A549 (cell line): Measurements from ENCODE around the gene SENP8. TPM values are rescaled to one million over a fixed set of nuclear protein-coding genes. Genes with fewer than 3 reads are reported as not detected.
A peak's percentile ranks its signal among the peaks of the same experiment; 100 is the strongest.

ENCODE experiments used
- ATAC-seq, 2 experiments: fragments of 200-7000 bp in 1 of 2; fragments of >200 bp in 1 of 2; cut with Nextera tagmentation in 1 of 2; cut with Tn5 transposase in 1 of 2; 3 replicates each; pipeline versions ENCODE4 v1.8.0 to v1.9.1; 2018 to 2020; ENCODE audit warnings: mild to moderate bottlenecking in 1 of 2, moderate library complexity in 1 of 2
- CTCF ChIA-PET: fragments of 300-600 bp; sonication (Branson Sonifier 250); formaldehyde crosslinking; extraction: SDS; loops from one replicate; lab custom pipeline; 2021; ENCODE audit warnings: antibody characterized with exemption, inconsistent platforms; lab: Yijun Ruan, JAX
- POLR2A ChIA-PET: fragments of 350-600 bp; formaldehyde crosslinking; extraction: SDS; loops from one replicate; lab custom pipeline; 2021; ENCODE audit warnings: antibody characterized with exemption, inconsistent platforms; lab: Yijun Ruan, JAX
- DNase-seq, 2 experiments: peaks; one replicate each; pipeline versions ENCODE4 v3.0.0 to v3.0.0-alpha.2; 2011 to 2016; ENCODE audit warnings: low read depth in 1 of 2, low spot score in 1 of 2
- FAIRE-seq: peaks from 2 replicates; lab custom pipeline; 2011; peaks lifted over from hg19 to GRCh38; lab: Jason Lieb, UNC
- H3K27ac ChIP-seq, 2 experiments: fragments of >200 bp; sonication (Bioruptor Twin); formaldehyde crosslinking; 3 replicates each; pipeline ENCODE4 v1.5.1; 2016 to 2017
- H3K4me1 ChIP-seq: fragments of >200 bp; sonication (Bioruptor Twin); formaldehyde crosslinking; 3 replicates; pipeline ENCODE4 v1.6.1; 2016
- H3K4me2 ChIP-seq: fragments of >200 bp; sonication (Bioruptor Twin); formaldehyde crosslinking; 3 replicates; pipeline ENCODE4 v1.6.1; 2016
- H3K4me3 ChIP-seq: fragments of >200 bp; sonication (Bioruptor Twin); formaldehyde crosslinking; 3 replicates; pipeline ENCODE4 v1.5.1; 2016
- H3K9me3 ChIP-seq: fragments of >200 bp; sonication (Bioruptor Twin); formaldehyde crosslinking; 3 replicates; pipeline ENCODE4 v1.6.1; 2016
- ATOH8 ChIP-seq: fragments of 250-450 bp; sonication (Bioruptor Pico); IDR thresholded peaks from 2 replicates; pipeline ENCODE4 v1.5.0; 2020; ENCODE audit warnings: low read depth, mild to moderate bottlenecking, moderate library complexity
- BCL3 ChIP-seq: fragments of >200 bp; sonication (Bioruptor Twin); formaldehyde crosslinking; IDR thresholded peaks from 3 replicates; pipeline ENCODE4 v1.6.1; 2016
- BHLHE40 ChIP-seq: IDR thresholded peaks from 2 replicates; pipeline ENCODE4 v1.6.1; 2012; ENCODE audit warnings: low read depth, low read length, inconsistent platforms
- CBX2 ChIP-seq: fragments of 200-600 bp; sonication (generic); IDR thresholded peaks from 2 replicates; pipeline ENCODE4 v1.6.1; 2016; ENCODE audit warnings: low read depth, mild to moderate bottlenecking, borderline replicate concordance
- CEBPB ChIP-seq, 2 experiments: fragments of >200 bp in 1 of 2; sonication (Bioruptor Twin) in 1 of 2; formaldehyde crosslinking in 1 of 2; IDR thresholded peaks; 2 replicates each; pipeline ENCODE4 v1.6.1; 2012 to 2016
- EHMT2 ChIP-seq: fragments of 200-600 bp; sonication (generic); IDR thresholded peaks from 2 replicates; pipeline ENCODE4 v1.6.1; 2016; ENCODE audit warnings: antibody characterized with exemption, low read depth, mild to moderate bottlenecking, moderate library complexity
- FOSB ChIP-seq: fragments of 250-450 bp; sonication (Bioruptor Pico); IDR thresholded peaks from 2 replicates; pipeline ENCODE4 v1.5.0; 2020; ENCODE audit warnings: mild to moderate bottlenecking, moderate library complexity
- FOXS1 ChIP-seq: fragments of 250-450 bp; sonication (Bioruptor Pico); IDR thresholded peaks from 2 replicates; pipeline ENCODE4 v1.5.0; 2020; ENCODE audit warnings: mild to moderate bottlenecking, moderate library complexity
- JUN ChIP-seq, 2 experiments: fragments of >200 bp; sonication (Bioruptor Twin); formaldehyde crosslinking; IDR thresholded peaks; 2 replicates in 1 of 2; 3 replicates in 1 of 2; pipeline ENCODE4 v1.6.1; 2016 to 2017
- KDM1A ChIP-seq: fragments of 200-600 bp; sonication (generic); IDR thresholded peaks from 2 replicates; pipeline ENCODE4 v1.6.1; 2016; ENCODE audit warnings: low read depth, mild to moderate bottlenecking
- NFE2L2 ChIP-seq: fragments of 150-350 bp; conservative IDR thresholded peaks from 2 replicates; pipeline ENCODE4 v1.6.1; 2014; ENCODE audit warnings: low read length
- PBX3 ChIP-seq: IDR thresholded peaks from 2 replicates; pipeline ENCODE4 v1.6.1; 2012
- POLR2AphosphoS2 ChIP-seq: conservative IDR thresholded peaks from 2 replicates; pipeline ENCODE4 v1.6.1; 2012; ENCODE audit warnings: low read length, improper control_type of control experiment, inconsistent platforms
- RAD21 ChIP-seq, 2 experiments: fragments of >200 bp in 1 of 2; sonication (Bioruptor Twin) in 1 of 2; formaldehyde crosslinking in 1 of 2; IDR thresholded peaks in 1 of 2; conservative IDR thresholded peaks in 1 of 2; 2 replicates in 1 of 2; 3 replicates in 1 of 2; pipeline ENCODE4 v1.6.1; 2012 to 2018; ENCODE audit warnings: inconsistent platforms in 1 of 2
- REST ChIP-seq: fragments of 200-600 bp; sonication (generic); IDR thresholded peaks from 2 replicates; pipeline ENCODE4 v1.6.1; 2016; ENCODE audit warnings: antibody characterized with exemption, mild to moderate bottlenecking, moderate library complexity
- RFX5 ChIP-seq: fragments of 450-650 bp; IDR thresholded peaks from 2 replicates; pipeline ENCODE4 v1.7.1; 2014; ENCODE audit warnings: antibody characterized with exemption, mild to moderate bottlenecking, moderate library complexity
- RNF2 ChIP-seq: fragments of 200-600 bp; sonication (generic); IDR thresholded peaks from 2 replicates; pipeline ENCODE4 v1.6.1; 2016; ENCODE audit warnings: low read depth, mild to moderate bottlenecking, antibody characterized with exemption, moderate library complexity, borderline replicate concordance
- SMC3 ChIP-seq: fragments of >200 bp; sonication (Bioruptor Twin); formaldehyde crosslinking; IDR thresholded peaks from 3 replicates; pipeline ENCODE4 v1.6.1; 2018; ENCODE audit warnings: inconsistent platforms
- SREBF2 ChIP-seq: fragments of 450-650 bp; IDR thresholded peaks from 2 replicates; pipeline ENCODE4 v1.6.1; 2014; ENCODE audit warnings: mild to moderate bottlenecking, moderate library complexity
- TFCP2L1 ChIP-seq: fragments of 250-450 bp; sonication (Bioruptor Pico); IDR thresholded peaks from 2 replicates; pipeline ENCODE4 v1.5.0; 2021; ENCODE audit warnings: mild to moderate bottlenecking
- ZNF302 ChIP-seq: fragments of 250-450 bp; sonication (Bioruptor Pico); IDR thresholded peaks from 2 replicates; pipeline ENCODE4 v1.9.0; 2021; ENCODE audit warnings: inconsistent platforms, mild to moderate bottlenecking, moderate library complexity
- ZSCAN20 ChIP-seq: fragments of 250-450 bp; sonication (Bioruptor Pico); IDR thresholded peaks from 2 replicates; pipeline ENCODE4 v1.8.0; 2022; ENCODE audit warnings: mild to moderate bottlenecking, moderate library complexity
- WGBS: methylation state at CpG from one replicate; pipeline ENCODE4 v1.1.6; 2017; ENCODE audit errors: missing lambda C conversion rate; 5-methylcytosine and 5-hydroxymethylcytosine counted together
- polyA plus RNA-seq, 4 experiments: library from polyadenylated mRNA; depleted of rRNA in 3 of 4; stranded (reverse); fragments of >200 nt; fragmentation: RNase III in 1 of 4; extraction: RNeasy Plus Mini Kit Qiagen cat#74134 plus additional on column Dnase treatment in 1 of 4; gene quantifications; 2 replicates in 3 of 4; 3 replicates in 1 of 4; pipeline ENCODE4 v1.2.3, GENCODE V29; 2011 to 2017
- TF ChIP-seq, protein P1 (sequence below): fragments of 250-450 bp; sonication (Bioruptor Pico); IDR thresholded peaks from 2 replicates; pipeline ENCODE4 v1.5.0; 2021; ENCODE audit warnings: mild to moderate bottlenecking, moderate library complexity, borderline replicate concordance

The SENP8 gene
- polyA plus RNA-seq, 2 of the 4 experiments (the other 2 are of a cell fraction): 1.2 to 3.7 TPM

- DNase-seq: no peak
- no peak for FAIRE-seq
- Histone ChIP-seq H3K27ac (no peak overlapping the region), H3K4me3 (no peak overlapping the region), H3K9me3 (no peaks in the 10 kb centered on the region), H3K4me2 (no peak overlapping the region), H3K4me1 (no peaks in the 10 kb centered on the region)
- ChIA-PET CTCF (interaction anchor here (0.6 to 1.8 kb wide), 4 partner anchors 10 to 360 kb away, joined by 3 to 5 read pairs (median 4); no protein-coding TSS in a partner anchor), POLR2A (no interaction called here)
- ATAC-seq: peak in 1 of 2 experiments; percentile 55; a peak in 3 of 6 replicates
- TF ChIP-seq CEBPB (IDR thresholded peaks at IDR 0.05) (no peak), NFE2L2 (no peak), RAD21 (conservative IDR thresholded peaks at IDR 0.05 in 1 of 2, IDR thresholded peaks at IDR 0.05 in 1 of 2) (no peak), KDM1A (no peak), TFCP2L1 (no peak), BCL3 (no peak), ATOH8 (CRISPR knock-in tag) (no peak), ZSCAN20 (CRISPR knock-in tag) (no peak), SMC3 (no peak), ZNF302 (CRISPR knock-in tag) (no peak), RFX5 (no peak), RNF2 (no peak)
- TF ChIP-seq, protein P1, sequence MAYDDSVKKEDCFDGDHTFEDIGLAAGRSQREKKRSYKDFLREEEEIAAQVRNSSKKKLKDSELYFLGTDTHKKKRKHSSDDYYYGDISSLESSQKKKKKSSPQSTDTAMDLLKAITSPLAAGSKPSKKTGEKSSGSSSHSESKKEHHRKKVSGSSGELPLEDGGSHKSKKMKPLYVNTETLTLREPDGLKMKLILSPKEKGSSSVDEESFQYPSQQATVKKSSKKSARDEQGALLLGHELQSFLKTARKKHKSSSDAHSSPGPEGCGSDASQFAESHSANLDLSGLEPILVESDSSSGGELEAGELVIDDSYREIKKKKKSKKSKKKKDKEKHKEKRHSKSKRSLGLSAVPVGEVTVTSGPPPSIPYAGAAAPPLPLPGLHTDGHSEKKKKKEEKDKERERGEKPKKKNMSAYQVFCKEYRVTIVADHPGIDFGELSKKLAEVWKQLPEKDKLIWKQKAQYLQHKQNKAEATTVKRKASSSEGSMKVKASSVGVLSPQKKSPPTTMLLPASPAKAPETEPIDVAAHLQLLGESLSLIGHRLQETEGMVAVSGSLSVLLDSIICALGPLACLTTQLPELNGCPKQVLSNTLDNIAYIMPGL: no peak
- WGBS: 81% methylated on average over 7 of the region's 7 CpGs
These were observed 43.3 kb downstream of the SENP8 start for GRCh38 chr15:72161361-72162132.

GRCh38 chr15:72162569-72162968 lies 44.4 kb downstream of the SENP8 start:
- no peak for TF ChIP-seq JUN (IDR thresholded peaks at IDR 0.05)
- no peak for TF ChIP-seq BHLHE40
- no peak for TF ChIP-seq POLR2AphosphoS2
- no peak for TF ChIP-seq FOSB (CRISPR knock-in tag)
- no peak for TF ChIP-seq FOXS1 (CRISPR knock-in tag)
- no peak for TF ChIP-seq SREBF2
- no peak for TF ChIP-seq PBX3
- TF ChIP-seq REST: no peak
- TF ChIP-seq CBX2: no peak
- no peak for TF ChIP-seq EHMT2
- no peak overlapping the region for H3K4me3 ChIP-seq
- ChIA-PET POLR2A (no interaction called here), CTCF (interaction anchor here (1.3 to 1.8 kb wide), 2 partner anchors 10 to 361 kb away, joined by 4 read pairs; no protein-coding TSS in a partner anchor)
- WGBS: 82% methylated on average over 5 of the region's 5 CpGs
- no peaks in the 10 kb centered on the region for H3K9me3 ChIP-seq
- no peak overlapping the region for H3K4me2 ChIP-seq
- DNase-seq (no peak), ATAC-seq (no peak), FAIRE-seq (no peak)
- H3K4me1 ChIP-seq: no peaks in the 10 kb centered on the region
- no peak overlapping the region for H3K27ac ChIP-seq
